ENCODE data around the gene NIF3L1.
A peak's percentile ranks its signal among the peaks of the same experiment; 100 is the strongest.

NIF3L1 gene

GRCh38 chr2:200888704-200889625 is at the start of gene NIF3L1, which contains the start of gene PPIL3:
Gene NIF3L1 (plus strand): TSS chr2:200889371. CDS start chr2:200891944, 2,573 bp downstream.
Gene PPIL3 (minus strand): TSS chr2:200889077. CDS start chr2:200887615, 1,462 bp downstream.
- Histone ChIP-seq H3K36me3 (ENCODE audit: insufficient read depth, low read length) (peaks cover 15% of the 10 kb centered on the region), H2AFZ (ENCODE audit: low read depth, low read length) (peak within 1 kb of the TSS; percentile 81), H3K4me1 (ENCODE audit: insufficient read depth, low read length) (peaks cover 14% of the 10 kb centered on the region), H3K4me3 (ENCODE audit: low read length) (peak within 1 kb of the TSS; percentile 94), H3K9me3 (ENCODE audit: low read length) (no peaks in the 10 kb centered on the region), H3K27me3 (ENCODE audit: insufficient read depth, low read length) (no peaks in the 10 kb centered on the region)

GRCh38 chr2:200839513-200839912 is 49.7 kb upstream of the NIF3L1 start:
- no peak overlapping the region for H3K4me3 ChIP-seq (ENCODE audit: low read length)
- no peaks in the 10 kb centered on the region for H3K27me3 ChIP-seq (ENCODE audit: insufficient read depth, low read length)
- H3K9me3 ChIP-seq (ENCODE audit: low read length) = peaks cover 2% of the 10 kb centered on the region
- H3K36me3 ChIP-seq (ENCODE audit: insufficient read depth, low read length) = no peaks in the 10 kb centered on the region
- no peak overlapping the region for H2AFZ ChIP-seq (ENCODE audit: low read depth, low read length)
- no peaks in the 10 kb centered on the region for H3K4me1 ChIP-seq (ENCODE audit: insufficient read depth, low read length)

GRCh38 chr2:200843993-200844948 is 44.9 kb upstream of the NIF3L1 start:
- Histone ChIP-seq H3K9me3 (ENCODE audit: low read length) (no peaks in the 10 kb centered on the region), H2AFZ (ENCODE audit: low read depth, low read length) (no peak overlapping the region), H3K36me3 (ENCODE audit: insufficient read depth, low read length) (no peaks in the 10 kb centered on the region)

GRCh38 chr2:200845194-200845593 is 44.0 kb upstream of the NIF3L1 start:
- Histone ChIP-seq H3K36me3 (ENCODE audit: insufficient read depth, low read length) (no peaks in the 10 kb centered on the region), H3K27me3 (ENCODE audit: insufficient read depth, low read length) (no peaks in the 10 kb centered on the region), H2AFZ (ENCODE audit: low read depth, low read length) (no peak overlapping the region), H3K4me1 (ENCODE audit: insufficient read depth, low read length) (no peaks in the 10 kb centered on the region), H3K4me3 (ENCODE audit: low read length) (no peak overlapping the region), H3K9me3 (ENCODE audit: low read length) (no peaks in the 10 kb centered on the region)

More at GRCh38 chr2:200843993-200844948, 44.9 kb upstream of the NIF3L1 start:
- Histone ChIP-seq H3K27me3 (ENCODE audit: insufficient read depth, low read length) (no peaks in the 10 kb centered on the region), H3K4me3 (ENCODE audit: low read length) (no peak overlapping the region), H3K4me1 (ENCODE audit: insufficient read depth, low read length) (no peaks in the 10 kb centered on the region)

- Histone ChIP-seq H3K4me3 (ENCODE audit: low read length) (no peak overlapping the region), H3K27me3 (ENCODE audit: insufficient read depth, low read length) (no peaks in the 10 kb centered on the region), H3K36me3 (ENCODE audit: insufficient read depth, low read length) (no peaks in the 10 kb centered on the region)
Observed at GRCh38 chr2:200845669-200846325, 43.4 kb upstream of the NIF3L1 start.

GRCh38 chr2:200847269-200847668 is 41.9 kb upstream of the NIF3L1 start:
- no peaks in the 10 kb centered on the region for H3K27me3 ChIP-seq (ENCODE audit: insufficient read depth, low read length)
- no peak overlapping the region for H3K4me3 ChIP-seq (ENCODE audit: low read length)
- H3K36me3 ChIP-seq (ENCODE audit: insufficient read depth, low read length) = peaks cover 13% of the 10 kb centered on the region
- H3K9me3 ChIP-seq (ENCODE audit: low read length) = no peaks in the 10 kb centered on the region
- H2AFZ ChIP-seq (ENCODE audit: low read depth, low read length) = no peak overlapping the region
- H3K4me1 ChIP-seq (ENCODE audit: insufficient read depth, low read length) = no peaks in the 10 kb centered on the region

More at GRCh38 chr2:200845669-200846325, 43.4 kb upstream of the NIF3L1 start:
- Histone ChIP-seq H3K9me3 (ENCODE audit: low read length) (no peaks in the 10 kb centered on the region), H3K4me1 (ENCODE audit: insufficient read depth, low read length) (no peaks in the 10 kb centered on the region), H2AFZ (ENCODE audit: low read depth, low read length) (no peak overlapping the region)

GRCh38 chr2:200847939-200848338 is 41.2 kb upstream of the NIF3L1 start:
- Histone ChIP-seq H2AFZ (ENCODE audit: low read depth, low read length) (no peak overlapping the region), H3K36me3 (ENCODE audit: insufficient read depth, low read length) (peaks cover 20% of the 10 kb centered on the region), H3K4me1 (ENCODE audit: insufficient read depth, low read length) (no peaks in the 10 kb centered on the region), H3K9me3 (ENCODE audit: low read length) (no peaks in the 10 kb centered on the region), H3K27me3 (ENCODE audit: insufficient read depth, low read length) (no peaks in the 10 kb centered on the region), H3K4me3 (ENCODE audit: low read length) (no peak overlapping the region)

- H3K4me1 ChIP-seq (ENCODE audit: insufficient read depth, low read length) = no peaks in the 10 kb centered on the region
- no peaks in the 10 kb centered on the region for H3K9me3 ChIP-seq (ENCODE audit: low read length)
- no peak overlapping the region for H3K4me3 ChIP-seq (ENCODE audit: low read length)
- peaks cover 45% of the 10 kb centered on the region for H3K36me3 ChIP-seq (ENCODE audit: insufficient read depth, low read length)
- H3K27me3 ChIP-seq (ENCODE audit: insufficient read depth, low read length) = no peaks in the 10 kb centered on the region
- no peak overlapping the region for H2AFZ ChIP-seq (ENCODE audit: low read depth, low read length)
Observed at GRCh38 chr2:200850512-200851256, 38.5 kb upstream of the NIF3L1 start.

- Histone ChIP-seq H3K9me3 (ENCODE audit: low read length) (no peaks in the 10 kb centered on the region), H2AFZ (ENCODE audit: low read depth, low read length) (no peak overlapping the region), H3K4me1 (ENCODE audit: insufficient read depth, low read length) (no peaks in the 10 kb centered on the region), H3K4me3 (ENCODE audit: low read length) (no peak overlapping the region), H3K36me3 (ENCODE audit: insufficient read depth, low read length) (peaks cover 51% of the 10 kb centered on the region), H3K27me3 (ENCODE audit: insufficient read depth, low read length) (no peaks in the 10 kb centered on the region)
Observed at GRCh38 chr2:200851398-200852248, 37.5 kb upstream of the NIF3L1 start.

GRCh38 chr2:200852605-200853004 is 36.6 kb upstream of the NIF3L1 start:
- H3K9me3 ChIP-seq (ENCODE audit: low read length) = no peaks in the 10 kb centered on the region
- H3K27me3 ChIP-seq (ENCODE audit: insufficient read depth, low read length) = no peaks in the 10 kb centered on the region
- H2AFZ ChIP-seq (ENCODE audit: low read depth, low read length) = no peak overlapping the region
- H3K36me3 ChIP-seq (ENCODE audit: insufficient read depth, low read length) = peaks cover 61% of the 10 kb centered on the region
- H3K4me3 ChIP-seq (ENCODE audit: low read length) = no peak overlapping the region
- no peaks in the 10 kb centered on the region for H3K4me1 ChIP-seq (ENCODE audit: insufficient read depth, low read length)

- peaks cover 93% of the 10 kb centered on the region for H3K36me3 ChIP-seq (ENCODE audit: insufficient read depth, low read length)
- no peaks in the 10 kb centered on the region for H3K9me3 ChIP-seq (ENCODE audit: low read length)
- no peak overlapping the region for H3K4me3 ChIP-seq (ENCODE audit: low read length)
- H2AFZ ChIP-seq (ENCODE audit: low read depth, low read length) = no peak overlapping the region
- peaks cover 9% of the 10 kb centered on the region for H3K4me1 ChIP-seq (ENCODE audit: insufficient read depth, low read length)
- no peaks in the 10 kb centered on the region for H3K27me3 ChIP-seq (ENCODE audit: insufficient read depth, low read length)
Observed at GRCh38 chr2:200856806-200857205, 32.4 kb upstream of the NIF3L1 start.

Measured in neuron (in vitro differentiated cells).